ENCODE results near the gene HECTD4. TPM values are rescaled to one million over a fixed set of nuclear protein-coding genes. Genes with fewer than 3 reads are reported as not detected.

Gene HECTD4
- total RNA-seq, 1 experiment from 2014 or later, result 51.3 TPM

GRCh38 chr12:112409064-112409905 lies 27.1 kb upstream of the HECTD4 start, which contains the start of gene RPL6:
Gene RPL6 (minus strand): TSS chr12:112409605. CDS start chr12:112408656, 949 bp downstream.
- no TSS peak for BruUV-seq (replicated peaks)
- in situ Hi-C loops (cut with HindIII; ENCODE audit: low pct_unique_long_range_greater_than_20kb, low sequenced_read_pairs), result no loop called here
- H3K27ac ChIP-seq (ENCODE audit: low read length), result peak within 1 kb of the TSS; percentile 99
- POLR2A ChIA-PET, result no interaction called here
- ATAC-seq, result peak; percentile 98
- peak within 1 kb of the TSS; percentile 90 to 99 for H3K4me3 ChIP-seq (ENCODE audit: low read depth in 2 of 2, low read length in 2 of 2)
- no peaks in the 10 kb centered on the region for H3K9me3 ChIP-seq (ENCODE audit: control insufficient read depth, insufficient read depth, low read depth, low read length)
- H3K36me3 ChIP-seq (ENCODE audit: control insufficient read depth, insufficient read depth, low read length), result peaks cover 37% of the 10 kb centered on the region
- no peaks in the 10 kb centered on the region for H3K27me3 ChIP-seq (ENCODE audit: control insufficient read depth, insufficient read depth, low read length)
- peak; percentile 70 for DNase-seq (ENCODE audit: low read depth, low spot score)
- intact Hi-C loops (cut with micrococcal nuclease; ENCODE audit: unreplicated experiment), result no loop called here
- peaks cover 17% of the 10 kb centered on the region for H3K4me1 ChIP-seq (ENCODE audit: control insufficient read depth, insufficient read depth, low read length)
- CTCF ChIA-PET, result no interaction called here
- TF ChIP-seq SIN3A (IDR thresholded peaks at IDR 0.05; ENCODE audit: borderline replicate concordance, insufficient read depth, low read depth, low read length) (0 out of 2 replicates have a peak, but pooled peaks have one; percentile 70), CTCF (IDR thresholded peaks at IDR 0.05) (no peak), REST (IDR thresholded peaks at IDR 0.05; ENCODE audit: insufficient read depth in 1 of 2, low read depth in 2 of 2, low read length in 1 of 2) (peak; percentile 10 to 57; a peak in 3 of 4 replicates), TCF7L2 (IDR thresholded peaks at IDR 0.05; ENCODE audit: low read depth, low read length) (0 out of 2 replicates have a peak, but pooled peaks have one; percentile 46), POLR2AphosphoS5 (IDR thresholded peaks at IDR 0.05; ENCODE audit: low read depth, low read length) (peak; percentile 99)

GRCh38 chr12:112408621-112409020 lies 26.4 kb upstream of the HECTD4 start:
- CTCF ChIA-PET, result no interaction called here

More at GRCh38 chr12:112408621-112409020, 26.4 kb upstream of the HECTD4 start:
- no peaks in the 10 kb centered on the region for H3K9me3 ChIP-seq (ENCODE audit: control insufficient read depth, insufficient read depth, low read depth, low read length)
- POLR2A ChIA-PET, result no interaction called here
- peaks cover 17% of the 10 kb centered on the region for H3K4me1 ChIP-seq (ENCODE audit: control insufficient read depth, insufficient read depth, low read length)
- peak overlapping the region; percentile 90 to 99 for H3K4me3 ChIP-seq (ENCODE audit: low read depth in 2 of 2, low read length in 2 of 2)
- intact Hi-C loops (cut with micrococcal nuclease; ENCODE audit: unreplicated experiment) (no loop called here), in situ Hi-C loops (cut with HindIII; ENCODE audit: low pct_unique_long_range_greater_than_20kb, low sequenced_read_pairs) (no loop called here)
- no TSS peak for BruUV-seq (replicated peaks)
- TF ChIP-seq REST (IDR thresholded peaks at IDR 0.05; ENCODE audit: insufficient read depth in 1 of 2, low read depth in 2 of 2, low read length in 1 of 2), result no peak
- no peak for TF ChIP-seq TCF7L2 (IDR thresholded peaks at IDR 0.05; ENCODE audit: low read depth, low read length)
- no peak for TF ChIP-seq SIN3A (IDR thresholded peaks at IDR 0.05; ENCODE audit: borderline replicate concordance, insufficient read depth, low read depth, low read length)
- no peak for TF ChIP-seq CTCF (IDR thresholded peaks at IDR 0.05)
- TF ChIP-seq POLR2AphosphoS5 (IDR thresholded peaks at IDR 0.05; ENCODE audit: low read depth, low read length), result no peak
- DNase-seq (ENCODE audit: low read depth, low spot score) (no peak), ATAC-seq (no peak)
- peak overlapping the region; percentile 99 for H3K27ac ChIP-seq (ENCODE audit: low read length)
- H3K36me3 ChIP-seq (ENCODE audit: control insufficient read depth, insufficient read depth, low read length), result peaks cover 37% of the 10 kb centered on the region
- no peaks in the 10 kb centered on the region for H3K27me3 ChIP-seq (ENCODE audit: control insufficient read depth, insufficient read depth, low read length)

Measured in Panc1 (cell line).